IPS-18c (cell line): ENCODE results near the gene CDH22.

Experiments used
- H3K4me3 ChIP-seq: 2 replicates; pipeline ENCODE4 v1.7.0; 2013; ENCODE audit warnings: low read depth, mild to moderate bottlenecking, low read length, moderate library complexity; ENCODE audit not compliant: insufficient read depth
- H3K9me3 ChIP-seq: one replicate; pipeline ENCODE4 v1.6.1; 2013; ENCODE audit warnings: mild to moderate bottlenecking, low read length, moderate library complexity; ENCODE audit not compliant: control insufficient read depth, insufficient read depth

Gene CDH22

GRCh38 chr20:46330072-46330763, 21.9 kb upstream of the CDH22 start:
- no peak overlapping the region for H3K4me3 ChIP-seq
- H3K9me3 ChIP-seq = no peaks in the 10 kb centered on the region

- Histone ChIP-seq H3K4me3 (no peak overlapping the region), H3K9me3 (no peaks in the 10 kb centered on the region)
Observed at GRCh38 chr20:46328200-46328882, 20.0 kb upstream of the CDH22 start.

- no peaks in the 10 kb centered on the region for H3K9me3 ChIP-seq
- H3K4me3 ChIP-seq = no peak overlapping the region
Observed at GRCh38 chr20:46327557-46327956, 19.3 kb upstream of the CDH22 start.

GRCh38 chr20:46325789-46326188, 17.5 kb upstream of the CDH22 start:
- H3K4me3 ChIP-seq = no peak overlapping the region
- no peaks in the 10 kb centered on the region for H3K9me3 ChIP-seq

GRCh38 chr20:46324960-46325703, 16.8 kb upstream of the CDH22 start:
- Histone ChIP-seq H3K9me3 (no peaks in the 10 kb centered on the region), H3K4me3 (no peak overlapping the region)

- Histone ChIP-seq H3K9me3 (peaks cover 4% of the 10 kb centered on the region), H3K4me3 (no peak overlapping the region)
Observed at GRCh38 chr20:46324379-46324778, 16.1 kb upstream of the CDH22 start.

GRCh38 chr20:46323557-46323956, 15.3 kb upstream of the CDH22 start:
- no peak overlapping the region for H3K4me3 ChIP-seq
- peaks cover 4% of the 10 kb centered on the region for H3K9me3 ChIP-seq

GRCh38 chr20:46322641-46323040, 14.3 kb upstream of the CDH22 start:
- peaks cover 4% of the 10 kb centered on the region for H3K9me3 ChIP-seq
- no peak overlapping the region for H3K4me3 ChIP-seq

GRCh38 chr20:46317685-46318177, 9.4 kb upstream of the CDH22 start:
- Histone ChIP-seq H3K9me3 (peaks cover 4% of the 10 kb centered on the region), H3K4me3 (no peak overlapping the region)

- H3K9me3 ChIP-seq = peaks cover 4% of the 10 kb centered on the region
Observed at GRCh38 chr20:46316984-46317684, 8.8 kb upstream of the CDH22 start.

GRCh38 chr20:46315311-46315710, 7.0 kb upstream of the CDH22 start:
- Histone ChIP-seq H3K4me3 (no peak overlapping the region), H3K9me3 (peaks cover 4% of the 10 kb centered on the region)

More at GRCh38 chr20:46316984-46317684, 8.8 kb upstream of the CDH22 start:
- H3K4me3 ChIP-seq = no peak overlapping the region

- Histone ChIP-seq H3K9me3 (no peaks in the 10 kb centered on the region), H3K4me3 (peak overlapping the region; percentile 52; the same call in 1 of the 2 replicates)
Observed at GRCh38 chr20:46312945-46313861, 4.9 kb upstream of the CDH22 start.

GRCh38 chr20:46312075-46312944, 4.0 kb upstream of the CDH22 start:
- H3K9me3 ChIP-seq = no peaks in the 10 kb centered on the region
- H3K4me3 ChIP-seq = peak overlapping the region; percentile 52

- no peaks in the 10 kb centered on the region for H3K9me3 ChIP-seq
- H3K4me3 ChIP-seq = peak overlapping the region; percentile 52
Observed at GRCh38 chr20:46311719-46312074, 3.4 kb upstream of the CDH22 start.

- H3K4me3 ChIP-seq = no peak overlapping the region
- H3K9me3 ChIP-seq = no peaks in the 10 kb centered on the region
Observed at GRCh38 chr20:46311039-46311650, 2.8 kb upstream of the CDH22 start.
